Ishikawa (cell line): ENCODE data around the gene BMP10.

ENCODE experiments used
- CEBPB ChIP-seq: IDR thresholded peaks from 2 replicates; pipeline ENCODE4 v1.6.1; 2012
- CREB1 ChIP-seq: IDR thresholded peaks from 2 replicates; pipeline ENCODE4 v1.6.1; 2012; ENCODE audit warnings: low read depth
- EGR1 ChIP-seq: IDR thresholded peaks from 2 replicates; pipeline ENCODE4 v1.6.1; 2012
- EP300 ChIP-seq: IDR thresholded peaks from 2 replicates; pipeline ENCODE4 v1.6.1; 2012; ENCODE audit warnings: borderline replicate concordance
- FOXM1 ChIP-seq: IDR thresholded peaks from 2 replicates; pipeline ENCODE4 v1.6.1; 2012; ENCODE audit warnings: low read depth, borderline replicate concordance
- MAX ChIP-seq: IDR thresholded peaks from 2 replicates; pipeline ENCODE4 v1.6.1; 2012
- NFIC ChIP-seq: IDR thresholded peaks from 2 replicates; pipeline ENCODE4 v1.6.1; 2012
- RAD21 ChIP-seq: IDR thresholded peaks from 2 replicates; pipeline ENCODE4 v1.6.1; 2012; ENCODE audit warnings: low read depth
- REST ChIP-seq: IDR thresholded peaks from 2 replicates; pipeline ENCODE4 v1.6.1; 2012; ENCODE audit warnings: low read depth, mild to moderate bottlenecking
- TAF1 ChIP-seq: IDR thresholded peaks from 2 replicates; pipeline ENCODE4 v1.6.1; 2012; ENCODE audit warnings: low read depth, mild to moderate bottlenecking
- TCF12 ChIP-seq: IDR thresholded peaks from 2 replicates; pipeline ENCODE4 v1.6.1; 2012; ENCODE audit warnings: low read depth
- TEAD4 ChIP-seq: IDR thresholded peaks from 2 replicates; pipeline ENCODE4 v1.6.1; 2012
- YY1 ChIP-seq: IDR thresholded peaks from 2 replicates; pipeline ENCODE4 v1.6.1; 2012; ENCODE audit warnings: low read depth
- ZBTB7A ChIP-seq: IDR thresholded peaks from 2 replicates; pipeline ENCODE4 v1.6.1; 2012; ENCODE audit warnings: low read depth
- TF ChIP-seq, protein P1 (sequence below): IDR thresholded peaks from 2 replicates; pipeline ENCODE4 v1.6.1; 2012

BMP10 gene

GRCh38 chr2:68915393-68915792 is 44.2 kb upstream of the BMP10 start:
- TF ChIP-seq MAX (no peak), EGR1 (no peak), TEAD4 (no peak), YY1 (no peak), ZBTB7A (no peak), REST (no peak), FOXM1 (no peak), CREB1 (no peak), TCF12 (no peak), TAF1 (no peak), RAD21 (no peak), EP300 (no peak), NFIC (no peak), CEBPB (no peak)
- TF ChIP-seq, protein P1, sequence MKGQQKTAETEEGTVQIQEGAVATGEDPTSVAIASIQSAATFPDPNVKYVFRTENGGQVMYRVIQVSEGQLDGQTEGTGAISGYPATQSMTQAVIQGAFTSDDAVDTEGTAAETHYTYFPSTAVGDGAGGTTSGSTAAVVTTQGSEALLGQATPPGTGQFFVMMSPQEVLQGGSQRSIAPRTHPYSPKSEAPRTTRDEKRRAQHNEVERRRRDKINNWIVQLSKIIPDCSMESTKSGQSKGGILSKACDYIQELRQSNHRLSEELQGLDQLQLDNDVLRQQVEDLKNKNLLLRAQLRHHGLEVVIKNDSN: no peak

DNA sequence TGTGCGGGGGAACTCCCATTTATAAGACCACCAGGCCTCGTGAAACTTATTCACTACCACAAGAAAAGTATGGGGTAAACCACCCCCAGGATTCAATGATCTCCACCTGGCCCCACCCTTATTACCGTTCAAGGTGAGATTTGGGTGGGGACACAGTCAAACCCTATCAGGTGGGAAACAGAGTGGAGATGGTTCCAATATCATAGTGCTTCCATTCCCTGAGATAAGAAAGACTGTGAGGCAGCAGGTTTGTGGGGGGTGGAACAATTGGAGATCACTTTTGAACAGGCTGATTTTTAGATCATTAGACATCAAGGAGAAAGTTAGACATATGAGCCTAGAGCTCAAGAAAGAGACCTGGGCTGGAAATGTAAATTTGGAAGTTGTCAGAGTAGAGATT is 42.2 kb upstream of the BMP10 start:
- no peak for TF ChIP-seq CREB1
- no peak for TF ChIP-seq TEAD4
- TF ChIP-seq NFIC: no peak
- no peak for TF ChIP-seq EP300

DNA sequence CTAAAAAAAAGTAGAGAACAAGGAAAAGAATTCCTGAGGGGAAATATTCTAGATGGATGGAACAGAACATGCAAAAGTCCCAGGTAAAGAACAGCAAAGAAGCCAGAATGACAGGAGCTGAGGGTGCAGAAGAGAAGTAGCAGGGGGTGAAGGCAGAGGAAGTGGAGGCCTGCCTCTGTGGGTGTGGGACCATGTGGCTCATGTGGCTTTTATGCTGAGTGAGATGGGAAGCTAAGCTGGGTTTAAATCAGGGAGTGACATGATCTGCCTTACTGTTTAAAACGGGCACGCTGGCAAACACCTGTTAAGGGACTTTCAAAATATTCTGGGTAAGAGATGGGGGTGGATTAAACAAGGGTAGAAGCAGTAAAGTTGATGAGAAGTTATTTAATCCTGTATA is 41.5 kb upstream of the BMP10 start:
- TF ChIP-seq, protein P1: no peak
- no peak for TF ChIP-seq CREB1

DNA sequence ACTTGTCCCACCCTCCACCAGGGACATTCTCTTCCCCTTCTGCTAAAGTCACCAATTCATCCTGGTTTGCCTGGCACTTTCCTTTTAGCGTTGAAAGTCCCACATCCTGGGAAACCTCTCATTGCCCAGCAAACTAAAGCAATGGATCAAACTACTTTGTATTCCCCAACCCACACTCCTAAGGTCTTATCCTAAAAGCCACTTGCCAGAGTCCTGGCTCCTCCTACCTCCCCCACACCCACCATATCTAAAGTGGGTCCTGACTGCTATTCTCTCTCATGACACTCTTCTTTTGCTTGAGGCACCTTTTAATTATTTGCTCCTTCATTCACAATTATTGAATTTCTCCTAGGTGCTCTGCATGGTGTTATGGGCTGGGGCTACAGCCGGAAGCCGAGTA is 40.9 kb upstream of the BMP10 start:
- no peak for TF ChIP-seq YY1
- no peak for TF ChIP-seq EP300
- TF ChIP-seq FOXM1: no peak
- no peak for TF ChIP-seq TAF1
- TF ChIP-seq CEBPB: no peak
- no peak for TF ChIP-seq CREB1
- no peak for TF ChIP-seq REST
- TF ChIP-seq NFIC: no peak
- no peak for TF ChIP-seq MAX
- no peak for TF ChIP-seq RAD21
- no peak for TF ChIP-seq ZBTB7A
- no peak for TF ChIP-seq TCF12
- no peak for TF ChIP-seq EGR1
- TF ChIP-seq, protein P1: no peak
- TF ChIP-seq TEAD4: no peak

DNA sequence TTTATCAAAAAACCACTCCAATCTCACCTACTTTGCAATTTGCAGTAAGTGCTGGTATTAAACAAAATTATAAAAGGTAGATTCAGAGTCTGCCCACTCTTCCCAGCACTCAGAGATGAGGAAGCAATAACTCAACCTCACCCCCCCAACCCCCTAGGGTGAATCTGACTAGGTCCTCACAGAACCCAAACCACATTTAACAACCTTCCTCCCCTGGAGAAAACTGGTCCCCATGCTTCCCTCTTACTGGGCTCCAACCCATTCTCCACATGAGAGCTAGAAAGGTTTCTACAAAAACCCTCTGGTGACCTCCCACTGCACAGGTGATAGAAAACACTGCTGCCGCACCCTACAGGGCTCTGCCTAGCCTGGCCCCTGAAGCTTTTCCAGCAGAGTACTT is 40.5 kb upstream of the BMP10 start:
- no peak for TF ChIP-seq TEAD4
- TF ChIP-seq CREB1: no peak
- no peak for TF ChIP-seq YY1
- TF ChIP-seq, protein P1: no peak
- TF ChIP-seq RAD21: no peak
- TF ChIP-seq TCF12: no peak
- TF ChIP-seq MAX: no peak
- no peak for TF ChIP-seq EGR1
- no peak for TF ChIP-seq CEBPB
- TF ChIP-seq TAF1: no peak
- TF ChIP-seq NFIC: no peak
- no peak for TF ChIP-seq EP300
- no peak for TF ChIP-seq FOXM1
- TF ChIP-seq REST: no peak
- no peak for TF ChIP-seq ZBTB7A
